ENCODE data around the gene CNTNAP2.
"Not testable (repeated sequence)": the region's sequence is repeated elsewhere in the genome, so short reads cannot be mapped to it uniquely, and the experiment has no call there.

CNTNAP2 gene

DNA sequence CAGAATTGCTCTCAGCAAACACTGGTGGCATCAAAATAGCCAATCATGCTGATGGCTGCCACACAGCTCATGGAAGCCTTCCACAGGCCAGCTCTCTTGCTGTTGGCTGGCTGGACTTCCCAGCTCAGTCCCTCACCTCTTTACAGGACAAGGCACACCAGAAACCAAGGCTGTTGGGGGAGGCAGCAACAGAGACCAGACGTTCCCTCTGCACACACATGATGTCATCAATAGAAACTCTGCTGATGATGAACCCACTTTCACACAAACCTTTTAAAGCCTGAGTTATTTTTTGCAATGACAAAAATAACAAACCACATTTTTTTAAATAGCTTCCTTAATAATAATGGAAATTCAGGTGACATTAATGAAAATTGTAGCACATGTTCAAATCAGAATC is 2173.0 kb downstream of the CNTNAP2 start:
- no peak for DNase-seq
- Histone ChIP-seq H3K27ac (ENCODE audit: insufficient read depth, low read length, poor library complexity, severe bottlenecking) (no peak overlapping the region), H3K36me3 (ENCODE audit: control insufficient read depth, insufficient read depth, low read length) (no peaks in the 10 kb centered on the region), H3K9me3 (ENCODE audit: control insufficient read depth, low read length) (no peaks in the 10 kb centered on the region), H3K4me1 (ENCODE audit: control insufficient read depth, insufficient read depth, low read length, poor library complexity, severe bottlenecking) (no peaks in the 10 kb centered on the region), H3K27me3 (replicated peaks; ENCODE audit: control insufficient read depth, insufficient read depth, low read length, poor library complexity, severe bottlenecking) (no peaks in the 10 kb centered on the region), H3K4me3 (ENCODE audit: insufficient read depth, low read depth, low read length, poor library complexity, severe bottlenecking) (no peak overlapping the region)

DNA sequence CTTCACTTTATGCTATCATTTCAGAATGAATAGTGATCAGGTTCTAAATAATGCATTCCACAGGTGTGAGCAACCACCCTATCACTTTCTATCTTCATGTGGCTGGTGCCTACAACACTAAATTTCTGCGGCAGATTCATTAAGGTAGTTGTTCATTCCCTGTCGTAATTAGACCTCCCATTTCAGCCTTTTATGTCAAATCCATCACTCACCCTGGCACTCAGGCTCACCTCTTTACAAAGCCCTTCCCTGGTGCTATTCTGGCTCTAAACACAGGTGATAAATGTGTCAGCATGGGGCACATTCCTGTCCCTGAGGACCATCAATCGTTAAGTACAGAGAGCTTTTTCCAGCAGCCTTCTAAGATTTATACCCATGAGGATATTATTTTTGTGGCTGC is 2173.9 kb downstream of the CNTNAP2 start:
- DNase-seq = no peak
- Histone ChIP-seq H3K9me3 (ENCODE audit: control insufficient read depth, low read length) (no peaks in the 10 kb centered on the region), H3K27me3 (replicated peaks; ENCODE audit: control insufficient read depth, insufficient read depth, low read length, poor library complexity, severe bottlenecking) (no peaks in the 10 kb centered on the region), H3K4me1 (ENCODE audit: control insufficient read depth, insufficient read depth, low read length, poor library complexity, severe bottlenecking) (no peaks in the 10 kb centered on the region), H3K27ac (ENCODE audit: insufficient read depth, low read length, poor library complexity, severe bottlenecking) (no peak overlapping the region), H3K4me3 (ENCODE audit: insufficient read depth, low read depth, low read length, poor library complexity, severe bottlenecking) (no peak overlapping the region), H3K36me3 (ENCODE audit: control insufficient read depth, insufficient read depth, low read length) (no peaks in the 10 kb centered on the region)

DNA sequence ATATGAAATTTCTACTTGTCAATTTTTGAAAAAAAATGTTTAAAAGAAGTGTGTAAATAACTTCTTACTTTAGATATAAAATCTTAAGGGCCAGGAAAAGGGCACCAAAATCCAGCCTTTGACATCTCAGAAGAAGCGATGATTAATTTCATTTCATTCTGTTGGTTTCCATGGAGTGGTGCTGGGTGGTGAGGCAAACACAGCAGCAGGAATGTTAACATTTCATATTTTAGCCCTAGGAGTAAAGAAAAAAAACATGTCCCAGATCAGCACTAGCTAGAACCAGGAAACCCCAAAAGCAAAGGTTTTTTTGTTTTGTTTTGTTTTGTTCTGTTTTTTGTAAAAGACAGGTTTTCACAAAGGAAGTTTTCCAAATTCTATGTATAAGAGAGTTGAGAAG is 2175.2 kb downstream of the CNTNAP2 start:
- Histone ChIP-seq H3K36me3 (ENCODE audit: control insufficient read depth, insufficient read depth, low read length) (no peaks in the 10 kb centered on the region), H3K4me1 (ENCODE audit: control insufficient read depth, insufficient read depth, low read length, poor library complexity, severe bottlenecking) (no peaks in the 10 kb centered on the region), H3K27ac (ENCODE audit: insufficient read depth, low read length, poor library complexity, severe bottlenecking) (no peak overlapping the region), H3K27me3 (replicated peaks; ENCODE audit: control insufficient read depth, insufficient read depth, low read length, poor library complexity, severe bottlenecking) (no peaks in the 10 kb centered on the region), H3K9me3 (ENCODE audit: control insufficient read depth, low read length) (no peaks in the 10 kb centered on the region), H3K4me3 (ENCODE audit: insufficient read depth, low read depth, low read length, poor library complexity, severe bottlenecking) (no peak overlapping the region)
- no peak for DNase-seq

DNA sequence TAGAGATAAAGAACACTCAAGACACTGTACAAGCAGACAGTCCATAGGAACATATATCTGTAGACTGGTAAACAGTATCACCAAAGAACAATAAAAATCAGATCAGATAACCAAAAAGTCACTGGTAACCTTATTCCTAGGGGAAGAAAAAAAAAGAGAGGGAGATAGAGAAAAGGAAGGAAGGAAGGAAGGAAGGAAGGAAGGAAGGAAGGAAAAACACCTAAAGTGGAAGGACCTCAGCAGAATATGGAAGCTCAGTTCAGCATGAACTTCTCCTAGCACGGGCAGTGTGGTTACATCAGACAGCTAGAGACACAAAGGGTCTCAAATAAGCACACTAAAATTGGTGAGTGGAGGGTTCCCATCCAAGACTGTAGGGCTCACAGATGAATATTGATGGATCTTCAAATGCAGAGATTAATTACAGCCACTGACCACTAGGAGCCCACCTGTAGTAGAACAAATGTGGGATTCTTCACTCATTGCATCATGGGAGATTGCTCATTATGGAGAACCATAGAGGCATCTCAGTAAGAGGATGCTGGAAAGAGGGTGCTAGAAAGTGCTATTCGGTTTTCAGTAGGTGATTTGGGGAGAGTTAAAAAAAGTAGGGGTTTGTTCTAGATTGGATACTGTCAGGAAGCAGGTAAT is 2180.5 kb downstream of the CNTNAP2 start:
- no peaks in the 10 kb centered on the region for H3K27me3 ChIP-seq (replicated peaks; ENCODE audit: control insufficient read depth, insufficient read depth, low read length, poor library complexity, severe bottlenecking)
- H3K9me3 ChIP-seq (ENCODE audit: control insufficient read depth, low read length) = no peaks in the 10 kb centered on the region
- no peak for DNase-seq
- H3K4me1 ChIP-seq (ENCODE audit: control insufficient read depth, insufficient read depth, low read length, poor library complexity, severe bottlenecking) = no peaks in the 10 kb centered on the region
- H3K27ac ChIP-seq (ENCODE audit: insufficient read depth, low read length, poor library complexity, severe bottlenecking) = no peak overlapping the region
- H3K4me3 ChIP-seq (ENCODE audit: insufficient read depth, low read depth, low read length, poor library complexity, severe bottlenecking) = no peak overlapping the region
- no peaks in the 10 kb centered on the region for H3K36me3 ChIP-seq (ENCODE audit: control insufficient read depth, insufficient read depth, low read length)

DNA sequence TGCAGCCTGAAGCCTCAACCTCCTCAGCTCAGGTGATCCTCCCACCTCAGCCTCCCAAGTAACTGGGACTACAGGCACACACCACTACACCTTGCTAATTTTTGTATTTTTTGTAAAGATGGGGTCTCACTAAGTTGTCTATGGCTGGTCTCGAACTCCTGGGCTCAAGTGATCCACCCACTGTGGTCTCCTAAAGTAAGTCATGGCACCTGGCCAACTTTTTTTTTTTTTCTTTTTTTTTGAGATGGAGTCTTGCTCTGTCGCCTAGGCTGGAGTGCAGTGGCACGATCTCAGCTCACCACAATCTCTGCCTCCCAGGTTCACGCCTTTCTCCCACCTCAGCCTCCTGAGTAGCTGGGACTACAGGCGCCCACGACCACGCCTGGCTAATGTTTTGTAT is 2182.2 kb downstream of the CNTNAP2 start:
- not testable (repeated sequence) for H3K9me3 ChIP-seq (ENCODE audit: control insufficient read depth, low read length); H3K36me3 ChIP-seq (ENCODE audit: control insufficient read depth, insufficient read depth, low read length); H3K4me3 ChIP-seq (ENCODE audit: insufficient read depth, low read depth, low read length, poor library complexity, severe bottlenecking); DNase-seq; H3K27me3 ChIP-seq (replicated peaks; ENCODE audit: control insufficient read depth, insufficient read depth, low read length, poor library complexity, severe bottlenecking); H3K27ac ChIP-seq (ENCODE audit: insufficient read depth, low read length, poor library complexity, severe bottlenecking); H3K4me1 ChIP-seq (ENCODE audit: control insufficient read depth, insufficient read depth, low read length, poor library complexity, severe bottlenecking)

DNA sequence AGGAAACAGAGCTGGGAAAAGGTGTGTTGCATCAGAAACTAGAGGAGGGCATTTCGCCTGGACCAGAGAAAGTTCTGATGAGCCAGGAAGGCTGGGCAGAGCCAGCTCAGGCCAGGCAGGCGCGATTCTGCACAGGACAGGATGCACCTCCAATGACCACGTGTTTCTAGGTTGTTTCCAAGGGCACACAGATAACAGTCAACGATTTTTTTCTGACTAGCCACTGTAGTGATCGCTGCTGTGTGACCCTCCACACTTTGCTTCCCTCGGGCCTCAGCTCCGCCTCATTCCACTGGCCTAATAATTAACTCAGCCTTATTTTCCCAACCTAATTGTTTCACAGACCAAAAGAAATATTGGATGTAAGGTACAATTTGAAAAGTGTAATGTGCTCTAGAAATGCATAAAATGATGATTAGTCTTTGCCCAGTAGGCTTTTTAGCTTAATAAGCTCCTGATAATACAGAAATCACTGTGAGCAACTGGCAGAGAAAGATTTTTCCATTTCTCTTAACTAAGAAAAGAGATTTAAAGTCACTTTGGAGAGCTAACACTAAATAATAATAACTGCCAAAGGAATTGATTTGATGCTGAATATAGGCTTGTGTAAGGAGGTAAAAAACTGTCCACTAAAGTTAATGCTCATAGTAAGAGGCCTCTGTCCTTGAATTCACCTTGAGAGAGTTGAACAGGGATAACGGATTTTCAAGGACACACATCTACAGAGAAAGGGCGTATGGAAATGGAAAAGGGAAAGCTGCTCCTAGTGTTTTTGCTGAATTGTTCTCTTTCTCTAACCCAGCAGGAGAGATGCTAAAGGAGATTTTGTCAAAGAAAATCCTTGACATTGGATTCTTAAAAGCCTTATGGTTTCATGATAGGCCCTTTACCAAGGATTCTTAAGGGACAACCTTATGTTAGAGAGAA is 2183.0 kb downstream of the CNTNAP2 start:
- DNase-seq = no peak
- no peak overlapping the region for H3K27ac ChIP-seq (ENCODE audit: insufficient read depth, low read length, poor library complexity, severe bottlenecking)

DNA sequence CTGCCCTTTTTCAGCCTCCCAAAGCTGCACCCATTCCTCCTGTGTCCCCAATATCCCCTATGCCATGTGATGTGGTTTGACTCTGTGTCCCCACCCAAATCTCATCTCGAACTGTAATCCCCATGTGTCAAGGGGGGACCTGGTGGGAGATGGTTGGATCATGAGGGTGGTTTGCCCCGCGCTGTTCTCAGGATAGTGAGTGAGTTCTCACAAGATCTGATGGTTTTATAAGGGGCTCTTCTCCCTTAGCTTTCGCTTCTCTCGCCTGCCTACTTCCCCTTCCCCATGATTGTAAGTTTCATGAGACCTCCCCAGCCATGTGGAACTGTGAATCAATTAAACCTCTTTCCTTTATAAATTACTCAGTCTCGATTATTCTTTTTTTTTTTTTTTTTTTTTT is 2185.8 kb downstream of the CNTNAP2 start:
- H3K36me3 ChIP-seq (ENCODE audit: control insufficient read depth, insufficient read depth, low read length); H3K4me3 ChIP-seq (ENCODE audit: insufficient read depth, low read depth, low read length, poor library complexity, severe bottlenecking); DNase-seq; H3K27ac ChIP-seq (ENCODE audit: insufficient read depth, low read length, poor library complexity, severe bottlenecking); H3K27me3 ChIP-seq (replicated peaks; ENCODE audit: control insufficient read depth, insufficient read depth, low read length, poor library complexity, severe bottlenecking); H3K9me3 ChIP-seq (ENCODE audit: control insufficient read depth, low read length); H3K4me1 ChIP-seq (ENCODE audit: control insufficient read depth, insufficient read depth, low read length, poor library complexity, severe bottlenecking): not testable (repeated sequence)

More for the DNA sequence above, 2183.0 kb downstream of the CNTNAP2 start:
- Histone ChIP-seq H3K36me3 (ENCODE audit: control insufficient read depth, insufficient read depth, low read length) (no peaks in the 10 kb centered on the region), H3K27me3 (replicated peaks; ENCODE audit: control insufficient read depth, insufficient read depth, low read length, poor library complexity, severe bottlenecking) (no peaks in the 10 kb centered on the region), H3K9me3 (ENCODE audit: control insufficient read depth, low read length) (no peaks in the 10 kb centered on the region), H3K4me1 (ENCODE audit: control insufficient read depth, insufficient read depth, low read length, poor library complexity, severe bottlenecking) (no peaks in the 10 kb centered on the region), H3K4me3 (ENCODE audit: insufficient read depth, low read depth, low read length, poor library complexity, severe bottlenecking) (no peak overlapping the region)

DNA sequence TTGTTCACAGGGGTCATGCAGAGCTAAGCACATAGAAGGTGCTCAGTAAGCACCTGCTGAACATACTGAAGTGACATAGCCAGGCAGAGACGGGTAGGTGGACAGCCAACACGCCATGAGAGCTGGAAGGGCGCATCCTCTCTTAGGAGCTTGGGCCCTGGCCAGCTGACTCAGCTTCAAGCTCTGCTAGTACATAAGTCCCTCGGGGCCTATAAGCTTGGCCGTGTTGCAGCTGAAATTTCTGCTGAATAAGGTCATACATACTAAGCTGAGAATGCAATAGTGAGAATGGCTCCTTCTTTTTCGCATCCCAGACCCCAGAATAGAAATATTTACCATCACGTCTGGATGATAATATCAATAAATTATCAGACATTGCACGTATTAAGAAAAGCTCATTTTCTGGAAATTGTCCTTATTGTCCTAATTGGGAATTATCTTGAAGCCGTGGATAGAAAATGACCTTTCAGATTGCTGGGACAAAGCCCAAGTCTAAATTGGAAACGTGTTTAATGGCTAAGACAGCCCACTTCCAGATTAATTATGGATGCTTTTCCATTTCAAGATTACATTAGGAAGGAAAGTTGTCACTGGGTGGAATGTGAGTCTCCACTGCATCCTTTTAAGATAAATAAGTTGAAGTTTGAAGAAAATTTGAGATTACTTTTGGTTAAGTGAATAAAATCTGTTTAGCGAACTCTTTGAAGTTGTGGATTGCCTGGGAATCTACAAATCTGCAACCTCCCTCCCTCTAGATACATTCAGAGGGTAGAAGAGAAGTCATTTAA is 2186.9 kb downstream of the CNTNAP2 start:
- H3K27ac ChIP-seq (ENCODE audit: insufficient read depth, low read length, poor library complexity, severe bottlenecking) = no peak overlapping the region
- no peak overlapping the region for H3K4me3 ChIP-seq (ENCODE audit: insufficient read depth, low read depth, low read length, poor library complexity, severe bottlenecking)
- DNase-seq = no peak
- H3K9me3 ChIP-seq (ENCODE audit: control insufficient read depth, low read length) = no peaks in the 10 kb centered on the region
- H3K4me1 ChIP-seq (ENCODE audit: control insufficient read depth, insufficient read depth, low read length, poor library complexity, severe bottlenecking) = no peaks in the 10 kb centered on the region
- H3K36me3 ChIP-seq (ENCODE audit: control insufficient read depth, insufficient read depth, low read length) = no peaks in the 10 kb centered on the region
- H3K27me3 ChIP-seq (replicated peaks; ENCODE audit: control insufficient read depth, insufficient read depth, low read length, poor library complexity, severe bottlenecking) = no peaks in the 10 kb centered on the region

DNA sequence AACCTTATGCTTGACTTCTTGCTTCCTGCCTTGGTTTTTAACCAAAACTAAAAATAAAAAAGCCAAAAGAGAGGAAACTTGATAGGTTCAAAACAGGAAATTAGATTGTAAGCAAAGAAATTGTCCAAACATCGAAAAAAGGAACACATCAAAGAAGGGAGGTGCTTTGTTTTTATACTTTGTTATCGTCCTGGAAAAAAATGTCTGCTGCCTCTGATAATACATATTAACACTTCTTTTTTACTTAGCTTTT is 2187.4 kb downstream of the CNTNAP2 start:
- no peak overlapping the region for H3K4me3 ChIP-seq (ENCODE audit: insufficient read depth, low read depth, low read length, poor library complexity, severe bottlenecking)
- H3K27ac ChIP-seq (ENCODE audit: insufficient read depth, low read length, poor library complexity, severe bottlenecking) = no peak overlapping the region
- H3K9me3 ChIP-seq (ENCODE audit: control insufficient read depth, low read length) = no peaks in the 10 kb centered on the region
- no peaks in the 10 kb centered on the region for H3K36me3 ChIP-seq (ENCODE audit: control insufficient read depth, insufficient read depth, low read length)
- no peak for DNase-seq
- H3K4me1 ChIP-seq (ENCODE audit: control insufficient read depth, insufficient read depth, low read length, poor library complexity, severe bottlenecking) = no peaks in the 10 kb centered on the region
- H3K27me3 ChIP-seq (replicated peaks; ENCODE audit: control insufficient read depth, insufficient read depth, low read length, poor library complexity, severe bottlenecking) = no peaks in the 10 kb centered on the region

DNA sequence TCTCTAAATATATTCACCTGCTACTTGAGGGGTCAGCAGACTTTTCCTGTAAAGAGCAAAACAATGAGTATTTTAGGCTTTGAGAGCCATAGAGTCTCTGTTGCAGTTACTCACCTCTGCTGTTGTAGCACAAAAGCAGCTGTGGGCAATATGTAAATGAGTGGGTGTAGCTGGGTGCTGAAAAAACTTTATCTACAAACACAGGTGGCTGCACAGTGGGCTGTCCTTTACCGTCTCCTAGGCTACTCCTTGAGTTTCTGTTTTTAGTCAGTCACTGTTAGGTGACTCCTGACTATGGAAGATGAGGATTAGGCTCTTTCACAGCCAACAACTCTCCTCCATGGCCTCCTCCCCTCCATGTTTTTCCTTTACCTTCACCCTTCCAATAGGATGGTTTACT is 2187.9 kb downstream of the CNTNAP2 start:
- no peaks in the 10 kb centered on the region for H3K4me1 ChIP-seq (ENCODE audit: control insufficient read depth, insufficient read depth, low read length, poor library complexity, severe bottlenecking)
- H3K27me3 ChIP-seq (replicated peaks; ENCODE audit: control insufficient read depth, insufficient read depth, low read length, poor library complexity, severe bottlenecking) = no peaks in the 10 kb centered on the region
- H3K27ac ChIP-seq (ENCODE audit: insufficient read depth, low read length, poor library complexity, severe bottlenecking) = no peak overlapping the region
- no peaks in the 10 kb centered on the region for H3K9me3 ChIP-seq (ENCODE audit: control insufficient read depth, low read length)
- no peak for DNase-seq
- no peak overlapping the region for H3K4me3 ChIP-seq (ENCODE audit: insufficient read depth, low read depth, low read length, poor library complexity, severe bottlenecking)
- no peaks in the 10 kb centered on the region for H3K36me3 ChIP-seq (ENCODE audit: control insufficient read depth, insufficient read depth, low read length)
